Aorta (tissue), 5 donors: ENCODE results near the gene CRYGA. TPM values are rescaled to one million over a fixed set of nuclear protein-coding genes. Genes with fewer than 3 reads are reported as not detected.

Experiments
- ATAC-seq: fragments of 200-7000 bp; cut with Tn5 transposase; one replicate; pipeline ENCODE4 v1.9.1; 2022; ENCODE audit warnings: moderate library complexity; ENCODE audit not compliant: low FRiP score
- DNase-seq, 2 donors: peaks; one replicate each; pipeline ENCODE4 v3.0.0-alpha.2; 2020
- H3K27ac ChIP-seq, 2 donors: one replicate each; pipeline ENCODE4 v1.5.1; 2013; ENCODE audit warnings: low read length in 2 of 2, mild to moderate bottlenecking in 2 of 2, moderate library complexity in 2 of 2, control low read depth in 1 of 2, inconsistent platforms in 1 of 2, low read depth in 1 of 2
- H3K27me3 ChIP-seq, 2 donors: one replicate each; pipeline ENCODE4 v1.6.1; 2013; ENCODE audit warnings: control low read depth in 1 of 2, low read length in 1 of 2, mild to moderate bottlenecking in 1 of 2, moderate library complexity in 1 of 2; ENCODE audit not compliant: insufficient read depth in 2 of 2, control insufficient read depth in 1 of 2
- H3K36me3 ChIP-seq, 2 donors: one replicate each; pipeline ENCODE4 v1.6.1; 2013; ENCODE audit warnings: control low read depth in 1 of 2, low read length in 1 of 2, mild to moderate bottlenecking in 1 of 2; ENCODE audit not compliant: insufficient read depth in 2 of 2, control insufficient read depth in 1 of 2
- H3K4me1 ChIP-seq, 2 donors: one replicate each; pipeline ENCODE4 v1.6.1; 2013; ENCODE audit warnings: low read length in 2 of 2, control low read depth in 1 of 2, mild to moderate bottlenecking in 1 of 2, moderate library complexity in 1 of 2; ENCODE audit not compliant: insufficient read depth in 2 of 2, control insufficient read depth in 1 of 2
- H3K4me3 ChIP-seq, 2 donors: one replicate each; pipeline ENCODE4 v1.5.1; 2013; ENCODE audit warnings: low read length in 2 of 2, control low read depth in 1 of 2, mild to moderate bottlenecking in 1 of 2
- H3K9me3 ChIP-seq: one replicate; pipeline ENCODE4 v1.6.1; 2013; ENCODE audit warnings: mild to moderate bottlenecking, low read length; ENCODE audit not compliant: control insufficient read depth
- WGBS, 2 donors: extraction: QIAGEN DNeasy Blood & Tissue Kit; methylation state at CpG; one replicate each; pipeline ENCODE4 v1.1.7; 2013; 5-methylcytosine and 5-hydroxymethylcytosine counted together
- intact Hi-C, 2 donors: fragments of 100-400 bp; cut with DNase I; formaldehyde crosslinking; loops; one replicate each; pipeline versions ENCODE4 v1.14.2 to v1.15.0; 2022
- polyA plus RNA-seq, 2 donors: library from polyadenylated mRNA; stranded (reverse); fragments of 200-250 nt; gene quantifications; one replicate each; pipeline ENCODE4 v1.2.3, GENCODE V29; 2013
- total RNA-seq, 2 donors: library from RNA; stranded (reverse); fragmentation: NEBNext Ultra II Directional; extraction: Animal tissue kit (Norgen Biotek cat#: 25700); gene quantifications; one replicate each; pipeline ENCODE4 v1.2.1, GENCODE V29; 2021
- donor health status: healthy with polysubstance abuse.
- donor health status: Bipolar disorder and iron deficiency.
- donor health status: DM: no; HTN: no; CAD: no.
- donor health status: DM: no; HTN: no; CAD: no.
- donor health status: DM: yes; HTN: yes; CAD: no.

CRYGA gene
- total and polyA plus RNA-seq, 4 donors = not detected

DNA sequence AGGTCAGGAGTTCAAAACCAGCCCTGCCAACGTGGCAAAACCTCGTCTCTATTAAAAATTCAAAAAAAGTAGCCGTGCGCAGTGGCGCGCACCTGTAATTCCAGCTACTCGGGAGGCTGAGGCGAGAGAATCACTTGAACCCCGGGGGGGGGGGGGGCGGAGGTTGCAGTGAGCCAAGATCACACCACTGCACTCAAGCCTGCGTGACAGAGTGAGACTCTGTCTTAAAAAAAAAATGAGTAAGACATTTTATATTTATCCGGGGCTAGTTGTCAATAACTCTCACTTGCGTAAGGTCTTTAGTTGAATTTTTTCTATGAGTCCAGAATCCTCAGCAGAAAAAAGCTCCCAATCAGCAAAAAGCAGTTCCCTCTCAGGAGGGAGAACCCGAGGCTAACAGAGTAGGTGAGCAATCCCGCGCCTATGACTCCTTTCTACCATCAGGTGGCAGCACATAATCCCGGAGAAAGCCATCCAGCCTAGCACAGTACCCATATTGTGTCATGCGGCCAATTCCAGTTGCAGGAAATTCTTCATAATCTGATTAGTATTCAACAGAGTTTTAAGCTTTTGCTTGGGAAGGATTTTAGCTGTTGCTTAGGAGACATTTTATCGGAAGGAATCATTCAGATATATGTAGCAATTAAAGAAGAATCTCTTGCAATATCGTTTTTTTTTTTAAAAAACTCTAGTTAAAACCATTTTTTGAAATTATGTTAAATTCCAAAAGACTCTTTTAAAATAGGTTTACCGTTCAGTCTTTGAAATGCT lies 11.9 kb upstream of the CRYGA start:
- Histone ChIP-seq H3K4me1 (no peaks in the 10 kb centered on the region), H3K27ac (no peak overlapping the region), H3K36me3 (no peaks in the 10 kb centered on the region), H3K9me3 (no peaks in the 10 kb centered on the region), H3K27me3 (no peaks in the 10 kb centered on the region), H3K4me3 (no peak overlapping the region)
- 40 to 43% methylated on average over 21 of the region's 21 CpGs for WGBS, 2 donors
- intact Hi-C loops = loop anchor here in 1 of 2 donors (10.0 kb wide), 1 partner anchor 80 kb away; the partner anchor contains the start of gene IDH1
- DNase-seq = peak; percentile 78 to 83
- ATAC-seq = peak; percentile 97

DNA sequence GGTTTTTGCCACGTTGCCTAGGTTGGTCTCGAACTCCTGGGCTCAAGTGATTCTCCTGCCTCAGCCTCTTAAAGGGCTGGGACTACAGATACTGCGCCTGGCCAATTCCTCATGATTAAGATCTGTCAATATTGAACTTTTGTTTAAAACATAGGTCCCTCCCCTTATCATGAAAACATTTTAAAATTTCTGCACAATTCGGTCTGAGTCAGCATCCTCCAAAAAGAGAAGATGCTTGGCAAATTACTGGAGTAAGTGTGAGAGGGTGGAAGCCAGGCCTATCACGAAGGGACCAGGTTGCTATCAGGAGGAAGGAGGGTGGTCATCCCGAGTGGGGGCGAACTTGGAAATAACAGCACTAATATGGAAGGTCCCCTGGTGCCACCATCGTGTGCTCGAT lies 10.8 kb upstream of the CRYGA start:
- no peaks in the 10 kb centered on the region for H3K36me3 ChIP-seq
- no peak overlapping the region for H3K27ac ChIP-seq
- intact Hi-C loops = loop anchor here in 1 of 2 donors (10.0 kb wide), 1 partner anchor 81 kb away; the partner anchor contains the start of gene IDH1
- ATAC-seq (no peak), DNase-seq (no peak)
- H3K27me3 ChIP-seq = no peaks in the 10 kb centered on the region
- 83 to 88% methylated on average over 9 of the region's 9 CpGs for WGBS, 2 donors
- no peaks in the 10 kb centered on the region for H3K9me3 ChIP-seq
- H3K4me1 ChIP-seq = no peaks in the 10 kb centered on the region
- H3K4me3 ChIP-seq = no peak overlapping the region

- no peaks in the 10 kb centered on the region for H3K9me3 ChIP-seq
- intact Hi-C loops = loop anchor here in 1 of 2 donors (10.0 kb wide), 1 partner anchor 83 kb away; the partner anchor contains the start of gene IDH1
- no peak overlapping the region for H3K27ac ChIP-seq
- H3K4me3 ChIP-seq = no peak overlapping the region
- 76 to 86% methylated on average over 4 of the region's 4 CpGs for WGBS, 2 donors
- ATAC-seq (no peak), DNase-seq (no peak)
- no peaks in the 10 kb centered on the region for H3K36me3 ChIP-seq
- no peaks in the 10 kb centered on the region for H3K4me1 ChIP-seq
- H3K27me3 ChIP-seq = no peaks in the 10 kb centered on the region
Observed at GRCh38 chr2:208172125-208172524, 8.7 kb upstream of the CRYGA start.

GRCh38 chr2:208164951-208165755 lies 1.8 kb upstream of the CRYGA start:
- H3K4me3 ChIP-seq = no peak overlapping the region
- no peaks in the 10 kb centered on the region for H3K36me3 ChIP-seq
- H3K4me1 ChIP-seq = no peaks in the 10 kb centered on the region
- ATAC-seq (no peak), DNase-seq (no peak)
- H3K9me3 ChIP-seq = peaks cover 2% of the 10 kb centered on the region
- intact Hi-C loops = no loop called here
- H3K27me3 ChIP-seq = no peaks in the 10 kb centered on the region
- no peak overlapping the region for H3K27ac ChIP-seq
- WGBS, 2 donors = 82 to 83% methylated on average over 2 of the region's 2 CpGs

GRCh38 chr2:208156439-208156838 lies 7.0 kb downstream of the CRYGA start:
- no peak for DNase-seq
- 63 to 69% methylated on average over 2 of the region's 2 CpGs for WGBS, 2 donors
- H3K9me3 ChIP-seq = no peaks in the 10 kb centered on the region
- intact Hi-C loops = no loop called here
- no peaks in the 10 kb centered on the region for H3K27me3 ChIP-seq
- H3K4me3 ChIP-seq = no peak overlapping the region
- no peak for ATAC-seq
- H3K36me3 ChIP-seq = no peaks in the 10 kb centered on the region
- H3K4me1 ChIP-seq = no peaks in the 10 kb centered on the region
- no peak overlapping the region for H3K27ac ChIP-seq

- Histone ChIP-seq H3K4me1 (no peaks in the 10 kb centered on the region), H3K27ac (no peak overlapping the region), H3K9me3 (no peaks in the 10 kb centered on the region), H3K27me3 (no peaks in the 10 kb centered on the region), H3K36me3 (no peaks in the 10 kb centered on the region), H3K4me3 (no peak overlapping the region)
- ATAC-seq (no peak), DNase-seq (no peak)
- intact Hi-C loops = no loop called here
Observed at GRCh38 chr2:208153156-208153555, 10.2 kb downstream of the CRYGA start.

GRCh38 chr2:208150956-208151355 lies 12.4 kb downstream of the CRYGA start:
- WGBS, 2 donors = 93 to 100% methylated on average over 1 of the region's 1 CpG
- intact Hi-C loops = no loop called here
- ATAC-seq = no peak

GRCh38 chr2:208150094-208150493 lies 13.3 kb downstream of the CRYGA start:
- intact Hi-C loops = no loop called here
- DNase-seq (no peak), ATAC-seq (no peak)
- no peak overlapping the region for H3K27ac ChIP-seq
- H3K27me3 ChIP-seq = no peaks in the 10 kb centered on the region
- H3K4me3 ChIP-seq = no peak overlapping the region
- no peaks in the 10 kb centered on the region for H3K36me3 ChIP-seq
- no peaks in the 10 kb centered on the region for H3K4me1 ChIP-seq
- no peaks in the 10 kb centered on the region for H3K9me3 ChIP-seq

More at GRCh38 chr2:208150956-208151355, 12.4 kb downstream of the CRYGA start:
- no peak for DNase-seq
- Histone ChIP-seq H3K4me1 (no peaks in the 10 kb centered on the region), H3K36me3 (no peaks in the 10 kb centered on the region), H3K27me3 (no peaks in the 10 kb centered on the region), H3K9me3 (no peaks in the 10 kb centered on the region), H3K4me3 (no peak overlapping the region), H3K27ac (no peak overlapping the region)
